ENCODE data around the gene PLSCR2. TPM values are rescaled to one million over a fixed set of nuclear protein-coding genes. Genes with fewer than 3 reads are reported as not detected.
"Not testable (repeated sequence)": the region's sequence is repeated elsewhere in the genome, so short reads cannot be mapped to it uniquely, and the experiment has no call there.

The PLSCR2 gene
- polyA plus RNA-seq, 3 donors, result not detected

DNA sequence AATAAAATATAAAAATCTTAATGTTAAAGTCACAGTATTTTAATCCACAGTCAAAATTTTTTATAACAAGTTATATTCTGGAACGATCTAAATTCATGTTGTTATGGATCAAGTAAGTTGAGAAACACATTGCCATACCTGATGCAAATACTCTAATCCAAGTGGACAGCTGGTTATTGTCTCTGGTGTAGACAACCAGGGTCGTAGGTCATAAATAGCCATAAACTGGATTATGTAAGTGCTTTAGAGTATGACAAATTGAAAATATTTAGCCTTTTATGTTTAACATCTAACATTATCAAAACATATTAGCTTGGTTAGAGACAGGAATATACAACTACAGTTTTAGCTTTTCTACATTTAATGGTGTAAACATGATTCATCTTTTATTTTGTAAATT lies 53.0 kb downstream of the PLSCR2 start:
- peaks cover 0 to 1% (median 0%) of the 10 kb centered on the region in 3 donors for H3K27me3 Mint-ChIP-seq (ENCODE audit: low read depth in 3 of 3)
- no peaks in the 10 kb centered on the region for H3K4me1 ChIP-seq (ENCODE audit: control insufficient read depth in 1 of 2, insufficient read depth in 2 of 2, low read length in 2 of 2)
- H3K36me3 ChIP-seq (replicated peaks in 1 of 2; ENCODE audit: control insufficient read depth in 1 of 2, insufficient read depth in 2 of 2, low read length in 2 of 2), result no peaks in the 10 kb centered on the region
- H3K4me3 Mint-ChIP-seq, result no peak overlapping the region
- intact Hi-C loops (cut with micrococcal nuclease), result no loop called here
- no peak overlapping the region for H3K4me3 ChIP-seq (replicated peaks in 1 of 3; ENCODE audit: low read depth in 2 of 3, low read length in 3 of 3)
- no peak overlapping the region for H3K27ac Mint-ChIP-seq
- H3K9me3 Mint-ChIP-seq, result peaks cover 8 to 21% (median 17%) of the 10 kb centered on the region in 7 donors
- H3K4me1 Mint-ChIP-seq, result no peaks in the 10 kb centered on the region
- no peaks in the 10 kb centered on the region for H4K20me1 ChIP-seq (ENCODE audit: insufficient read depth, low read length)
- no peak for DNase-seq
- H3K79me2 ChIP-seq (ENCODE audit: insufficient read depth, low read length), result no peaks in the 10 kb centered on the region
- no peak overlapping the region for H3K4me2 ChIP-seq (replicated peaks; ENCODE audit: extremely low read depth, low read length, poor library complexity, severe bottlenecking)
- no peaks in the 10 kb centered on the region for H3K36me3 Mint-ChIP-seq
- H2AFZ ChIP-seq (ENCODE audit: insufficient read depth, low read depth, low read length, poor library complexity, severe bottlenecking), result no peak overlapping the region
- H3K9me3 ChIP-seq (replicated peaks in 1 of 2; ENCODE audit: control insufficient read depth in 1 of 2, insufficient read depth in 1 of 2, low read length in 2 of 2), result peaks cover 10 to 13% of the 10 kb centered on the region in 2 donors
- H3K27me3 ChIP-seq (ENCODE audit: control insufficient read depth in 2 of 2, insufficient read depth in 2 of 2, low read length in 2 of 2), result no peaks in the 10 kb centered on the region
- H3K27ac ChIP-seq (ENCODE audit: low read depth in 1 of 2, low read length in 2 of 2), result no peak overlapping the region
- H3K9ac ChIP-seq (ENCODE audit: insufficient read depth, low read length, poor library complexity, severe bottlenecking), result no peak overlapping the region
- WGBS (ENCODE audit: insufficient coverage), result no CpG with 5 or more reads among the region's 2 CpGs
- TF ChIP-seq, protein P1, sequence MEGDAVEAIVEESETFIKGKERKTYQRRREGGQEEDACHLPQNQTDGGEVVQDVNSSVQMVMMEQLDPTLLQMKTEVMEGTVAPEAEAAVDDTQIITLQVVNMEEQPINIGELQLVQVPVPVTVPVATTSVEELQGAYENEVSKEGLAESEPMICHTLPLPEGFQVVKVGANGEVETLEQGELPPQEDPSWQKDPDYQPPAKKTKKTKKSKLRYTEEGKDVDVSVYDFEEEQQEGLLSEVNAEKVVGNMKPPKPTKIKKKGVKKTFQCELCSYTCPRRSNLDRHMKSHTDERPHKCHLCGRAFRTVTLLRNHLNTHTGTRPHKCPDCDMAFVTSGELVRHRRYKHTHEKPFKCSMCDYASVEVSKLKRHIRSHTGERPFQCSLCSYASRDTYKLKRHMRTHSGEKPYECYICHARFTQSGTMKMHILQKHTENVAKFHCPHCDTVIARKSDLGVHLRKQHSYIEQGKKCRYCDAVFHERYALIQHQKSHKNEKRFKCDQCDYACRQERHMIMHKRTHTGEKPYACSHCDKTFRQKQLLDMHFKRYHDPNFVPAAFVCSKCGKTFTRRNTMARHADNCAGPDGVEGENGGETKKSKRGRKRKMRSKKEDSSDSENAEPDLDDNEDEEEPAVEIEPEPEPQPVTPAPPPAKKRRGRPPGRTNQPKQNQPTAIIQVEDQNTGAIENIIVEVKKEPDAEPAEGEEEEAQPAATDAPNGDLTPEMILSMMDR (IDR thresholded peaks at IDR 0.05), result no peak

DNA sequence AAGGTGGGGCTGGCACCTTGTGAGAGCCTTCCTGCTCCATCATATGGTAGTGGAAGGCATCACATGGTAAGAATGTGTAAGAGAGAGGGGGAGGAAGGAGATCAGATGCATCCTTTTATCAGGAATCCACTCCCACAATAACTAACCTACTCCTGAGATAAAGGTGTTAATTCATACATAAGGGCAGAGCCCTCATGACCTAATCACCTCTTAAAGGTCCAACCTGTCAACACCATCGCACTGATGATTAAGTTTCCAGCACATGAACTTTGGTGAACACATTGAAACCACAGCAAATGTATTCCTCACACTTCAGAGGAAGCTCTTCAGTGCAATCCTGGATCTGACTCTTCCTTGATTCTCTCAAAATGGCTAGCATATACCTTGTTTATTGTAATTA lies 55.4 kb downstream of the PLSCR2 start:
- no peak overlapping the region for H3K9ac ChIP-seq (ENCODE audit: insufficient read depth, low read length, poor library complexity, severe bottlenecking)
- H3K4me1 ChIP-seq (ENCODE audit: control insufficient read depth in 1 of 2, insufficient read depth in 2 of 2, low read length in 2 of 2), result no peaks in the 10 kb centered on the region
- intact Hi-C loops (cut with micrococcal nuclease), result no loop called here
- Mint-ChIP-seq H3K27ac (no peak overlapping the region), H3K4me3 (no peak overlapping the region), H3K4me1 (no peaks in the 10 kb centered on the region), H3K27me3 (ENCODE audit: low read depth in 3 of 3) (peaks cover 0 to 2% (median 0%) of the 10 kb centered on the region in 3 donors), H3K36me3 (no peaks in the 10 kb centered on the region), H3K9me3 (peaks cover 12 to 37% (median 31%) of the 10 kb centered on the region in 7 donors)
- H3K9me3 ChIP-seq (replicated peaks in 1 of 2; ENCODE audit: control insufficient read depth in 1 of 2, insufficient read depth in 1 of 2, low read length in 2 of 2), result peaks cover 21% of the 10 kb centered on the region in 2 donors
- TF ChIP-seq, protein P1 (IDR thresholded peaks at IDR 0.05), result no peak
- no peak overlapping the region for H3K27ac ChIP-seq (ENCODE audit: low read depth in 1 of 2, low read length in 2 of 2)
- H3K36me3 ChIP-seq (replicated peaks in 1 of 2; ENCODE audit: control insufficient read depth in 1 of 2, insufficient read depth in 2 of 2, low read length in 2 of 2), result no peaks in the 10 kb centered on the region
- H2AFZ ChIP-seq (ENCODE audit: insufficient read depth, low read depth, low read length, poor library complexity, severe bottlenecking), result no peak overlapping the region
- H3K4me2 ChIP-seq (replicated peaks; ENCODE audit: extremely low read depth, low read length, poor library complexity, severe bottlenecking), result no peak overlapping the region
- DNase-seq, result no peak
- no peaks in the 10 kb centered on the region for H3K27me3 ChIP-seq (ENCODE audit: control insufficient read depth in 2 of 2, insufficient read depth in 2 of 2, low read length in 2 of 2)
- no peak overlapping the region for H3K4me3 ChIP-seq (replicated peaks in 1 of 3; ENCODE audit: low read depth in 2 of 3, low read length in 3 of 3)
- 100% methylated on average over 1 of the region's 1 CpG for WGBS (ENCODE audit: insufficient coverage)
- no peaks in the 10 kb centered on the region for H4K20me1 ChIP-seq (ENCODE audit: insufficient read depth, low read length)
- no peaks in the 10 kb centered on the region for H3K79me2 ChIP-seq (ENCODE audit: insufficient read depth, low read length)

DNA sequence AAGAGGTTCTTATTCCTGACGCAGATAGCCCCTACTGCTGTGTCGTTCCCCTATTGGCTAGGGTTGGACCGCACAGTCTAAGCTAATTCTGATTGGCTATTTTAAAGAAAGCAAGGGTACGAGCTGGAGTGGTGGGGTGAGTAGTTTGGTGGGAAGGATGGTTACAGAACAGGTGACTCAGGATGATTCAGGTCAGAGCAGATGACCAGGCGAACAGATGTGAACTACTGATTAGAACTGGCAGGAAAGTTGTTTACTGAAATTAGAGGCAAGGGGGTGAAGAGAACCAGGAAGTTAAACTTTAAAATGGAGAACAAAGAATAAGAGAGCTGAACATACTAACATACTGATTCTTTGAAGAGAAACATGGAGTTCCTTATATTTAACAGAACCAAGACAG lies 56.6 kb downstream of the PLSCR2 start:
- 99% methylated on average over 5 of the region's 5 CpGs for WGBS (ENCODE audit: insufficient coverage)
- peaks cover 27 to 30% of the 10 kb centered on the region in 2 donors for H3K9me3 ChIP-seq (replicated peaks in 1 of 2; ENCODE audit: control insufficient read depth in 1 of 2, insufficient read depth in 1 of 2, low read length in 2 of 2)
- H3K9me3 Mint-ChIP-seq, result peaks cover 14 to 44% (median 35%) of the 10 kb centered on the region in 7 donors
- H3K4me2 ChIP-seq (replicated peaks; ENCODE audit: extremely low read depth, low read length, poor library complexity, severe bottlenecking); H3K27ac Mint-ChIP-seq; H2AFZ ChIP-seq (ENCODE audit: insufficient read depth, low read depth, low read length, poor library complexity, severe bottlenecking); H3K36me3 Mint-ChIP-seq; H3K27ac ChIP-seq (ENCODE audit: low read depth in 1 of 2, low read length in 2 of 2); H3K4me1 ChIP-seq (ENCODE audit: control insufficient read depth in 1 of 2, insufficient read depth in 2 of 2, low read length in 2 of 2); H3K4me3 ChIP-seq (replicated peaks in 1 of 3; ENCODE audit: low read depth in 2 of 3, low read length in 3 of 3); H3K4me1 Mint-ChIP-seq; H3K27me3 Mint-ChIP-seq (ENCODE audit: low read depth in 3 of 3); H3K4me3 Mint-ChIP-seq; H3K9ac ChIP-seq (ENCODE audit: insufficient read depth, low read length, poor library complexity, severe bottlenecking); H3K36me3 ChIP-seq (replicated peaks in 1 of 2; ENCODE audit: control insufficient read depth in 1 of 2, insufficient read depth in 2 of 2, low read length in 2 of 2); intact Hi-C loops (cut with micrococcal nuclease); H3K27me3 ChIP-seq (ENCODE audit: control insufficient read depth in 2 of 2, insufficient read depth in 2 of 2, low read length in 2 of 2); H3K79me2 ChIP-seq (ENCODE audit: insufficient read depth, low read length); DNase-seq; H4K20me1 ChIP-seq (ENCODE audit: insufficient read depth, low read length): not testable (repeated sequence)

All from CD14-positive monocyte (primary cell).